NCI-H1417 (cell line): ENCODE data around the gene ERGIC1.
"Not testable (repeated sequence)": the region's sequence is repeated elsewhere in the genome, so short reads cannot be mapped to it uniquely, and the experiment has no call there.

Experiments
- DNase-seq, 3 experiments: peaks; one replicate each; lab custom pipeline; 2025; lab: John Stamatoyannopoulos, UW

The ERGIC1 gene

GRCh38 chr5:172881691-172882370 lies 47.8 kb downstream of the ERGIC1 start:
- DNase-seq = no peak

GRCh38 chr5:172883066-172883465 lies 49.0 kb downstream of the ERGIC1 start:
- DNase-seq = no peak

GRCh38 chr5:172885597-172886340 lies 51.7 kb downstream of the ERGIC1 start:
- no peak for DNase-seq

GRCh38 chr5:172886476-172886875 lies 52.4 kb downstream of the ERGIC1 start:
- DNase-seq = no peak

GRCh38 chr5:172886974-172887501 lies 53.0 kb downstream of the ERGIC1 start:
- DNase-seq = no peak

- no peak for DNase-seq
Observed at GRCh38 chr5:172887692-172888091, 53.6 kb downstream of the ERGIC1 start.

- DNase-seq = no peak
Observed at GRCh38 chr5:172890659-172891058, 56.6 kb downstream of the ERGIC1 start.

GRCh38 chr5:172891716-172892421 lies 57.8 kb downstream of the ERGIC1 start:
- no peak for DNase-seq

- DNase-seq = no peak
Observed at GRCh38 chr5:172892713-172893112, 58.7 kb downstream of the ERGIC1 start.

GRCh38 chr5:172894767-172895388 lies 60.8 kb downstream of the ERGIC1 start:
- DNase-seq = no peak

- no peak for DNase-seq
Observed at GRCh38 chr5:172895549-172895948, 61.5 kb downstream of the ERGIC1 start.

- no peak for DNase-seq
Observed at GRCh38 chr5:172896465-172896864, 62.4 kb downstream of the ERGIC1 start.

GRCh38 chr5:172897067-172897466 lies 63.0 kb downstream of the ERGIC1 start:
- not testable (repeated sequence) for DNase-seq

- DNase-seq = no peak
Observed at GRCh38 chr5:172897481-172898217, 63.6 kb downstream of the ERGIC1 start.

- DNase-seq = no peak
Observed at GRCh38 chr5:172898218-172898842, 64.3 kb downstream of the ERGIC1 start.

GRCh38 chr5:172898843-172899369 lies 64.9 kb downstream of the ERGIC1 start:
- no peak for DNase-seq

GRCh38 chr5:172899436-172899835 lies 65.4 kb downstream of the ERGIC1 start:
- DNase-seq = no peak

- DNase-seq = no peak
Observed at GRCh38 chr5:172901012-172901780, 67.1 kb downstream of the ERGIC1 start.

- no peak for DNase-seq
Observed at GRCh38 chr5:172901788-172902496, 67.9 kb downstream of the ERGIC1 start.
